Caco-2 (cell line): ENCODE measurements around the gene DROSHA. TPM values are rescaled to one million over a fixed set of nuclear protein-coding genes. Genes with fewer than 3 reads are reported as not detected.
"Not testable (repeated sequence)": the region's sequence is repeated elsewhere in the genome, so short reads cannot be mapped to it uniquely, and the experiment has no call there.

Source experiments
- BruUV-seq: library from RNA; stranded (reverse); fragments of 400-500 nt; replicated peaks from 2 replicates; lab custom pipeline; 2021; lab: Mats Ljungman, UMichigan
- CTCF ChIA-PET: fragments of 300-600 bp; sonication (Branson Sonifier 250); formaldehyde crosslinking; loops from one replicate; lab custom pipeline; 2022; ENCODE audit warnings: antibody characterized with exemption; lab: Charles Lee
- POLR2A ChIA-PET: fragments of 300-600 bp; sonication (Branson Sonifier 250); formaldehyde crosslinking; loops from one replicate; lab custom pipeline; 2022; ENCODE audit warnings: antibody characterized with exemption; lab: Charles Lee
- DNase-seq, 2 experiments: peaks; one replicate each; pipeline versions ENCODE4 v3.0.0 to v3.0.0-alpha.2; 2020 to 2022
- H3K27me3 ChIP-seq: replicated peaks from 2 replicates; pipeline ENCODE4 v1.6.0; 2011; ENCODE audit warnings: low read length; ENCODE audit not compliant: control insufficient read depth, insufficient read depth
- H3K36me3 ChIP-seq: 2 replicates; pipeline ENCODE4 v1.5.1; 2011; ENCODE audit warnings: low read length; ENCODE audit not compliant: control insufficient read depth, insufficient read depth
- H3K4me1 ChIP-seq: fragments of 250-450 bp; sonication (Bioruptor Pico); 2 replicates; pipeline ENCODE4 v1.5.1; 2020; ENCODE audit warnings: mild to moderate bottlenecking
- H3K4me3 ChIP-seq: 2 replicates; pipeline ENCODE4 v1.5.1; 2011; ENCODE audit warnings: low read depth, mild to moderate bottlenecking, control low read depth, low read length
- H3K9me3 ChIP-seq: fragments of 250-450 bp; sonication (Bioruptor Pico); 2 replicates; pipeline ENCODE4 v1.5.1; 2020; ENCODE audit warnings: mild to moderate bottlenecking, moderate library complexity
- H3K27ac Mint-ChIP-seq: one replicate; pipeline ENCODE4 v1.8.0; 2022; ENCODE audit warnings: mixed read lengths; ENCODE audit not compliant: unreplicated experiment
- H3K27me3 Mint-ChIP-seq: one replicate; pipeline ENCODE4 v1.8.0; 2022; ENCODE audit warnings: mixed read lengths; ENCODE audit not compliant: insufficient read depth, unreplicated experiment
- H3K36me3 Mint-ChIP-seq: one replicate; pipeline ENCODE4 v1.8.0; 2022; ENCODE audit warnings: mild to moderate bottlenecking, mixed read lengths; ENCODE audit not compliant: insufficient read depth, unreplicated experiment
- H3K4me1 Mint-ChIP-seq: one replicate; pipeline ENCODE4 v1.8.0; 2022; ENCODE audit warnings: low read depth, mixed read lengths; ENCODE audit not compliant: unreplicated experiment
- H3K4me3 Mint-ChIP-seq: one replicate; pipeline ENCODE4 v1.8.0; 2022; ENCODE audit warnings: mild to moderate bottlenecking, moderate library complexity, mixed read lengths; ENCODE audit not compliant: unreplicated experiment
- H3K9me3 Mint-ChIP-seq: one replicate; pipeline ENCODE4 v1.8.0; 2022; ENCODE audit warnings: mixed read lengths; ENCODE audit not compliant: unreplicated experiment
- intact Hi-C: fragments of 100-400 bp; cut with micrococcal nuclease; formaldehyde crosslinking; loops from one replicate; pipeline ENCODE4 v1.10.0; 2022; ENCODE audit not compliant: unreplicated experiment
- total RNA-seq: library from RNA; stranded (reverse); gene quantifications from 2 replicates; pipeline ENCODE4 v1.2.3, GENCODE V29; 2022
- TF ChIP-seq, protein P1 (sequence below), 2 experiments: fragments of 200-600 bp in 1 of 2; IDR thresholded peaks; 1 replicate in 1 of 2; 2 replicates in 1 of 2; pipeline versions ENCODE4 v1.5.1 to v1.8.0; 2011 to 2022; ENCODE audit warnings: antibody characterized with exemption in 1 of 2, control low read depth in 1 of 2, inconsistent platforms in 1 of 2, low read depth in 1 of 2, low read length in 1 of 2, mild to moderate bottlenecking in 1 of 2, moderate library complexity in 1 of 2; ENCODE audit not compliant: insufficient read depth in 1 of 2, severe bottlenecking in 1 of 2, unreplicated experiment in 1 of 2

The DROSHA gene
- total RNA-seq, 1 experiment from 2014 or later: 88.4 TPM

GRCh38 chr5:31364881-31365636, 166.8 kb downstream of the DROSHA start:
- H3K4me1 ChIP-seq: no peaks in the 10 kb centered on the region
- H3K4me1 Mint-ChIP-seq: no peaks in the 10 kb centered on the region
- no peaks in the 10 kb centered on the region for H3K9me3 Mint-ChIP-seq
- H3K36me3 Mint-ChIP-seq: no peaks in the 10 kb centered on the region
- intact Hi-C loops: no loop called here
- H3K27ac Mint-ChIP-seq: no peak overlapping the region
- H3K27me3 Mint-ChIP-seq: peaks cover 9% of the 10 kb centered on the region
- TF ChIP-seq, protein P1, sequence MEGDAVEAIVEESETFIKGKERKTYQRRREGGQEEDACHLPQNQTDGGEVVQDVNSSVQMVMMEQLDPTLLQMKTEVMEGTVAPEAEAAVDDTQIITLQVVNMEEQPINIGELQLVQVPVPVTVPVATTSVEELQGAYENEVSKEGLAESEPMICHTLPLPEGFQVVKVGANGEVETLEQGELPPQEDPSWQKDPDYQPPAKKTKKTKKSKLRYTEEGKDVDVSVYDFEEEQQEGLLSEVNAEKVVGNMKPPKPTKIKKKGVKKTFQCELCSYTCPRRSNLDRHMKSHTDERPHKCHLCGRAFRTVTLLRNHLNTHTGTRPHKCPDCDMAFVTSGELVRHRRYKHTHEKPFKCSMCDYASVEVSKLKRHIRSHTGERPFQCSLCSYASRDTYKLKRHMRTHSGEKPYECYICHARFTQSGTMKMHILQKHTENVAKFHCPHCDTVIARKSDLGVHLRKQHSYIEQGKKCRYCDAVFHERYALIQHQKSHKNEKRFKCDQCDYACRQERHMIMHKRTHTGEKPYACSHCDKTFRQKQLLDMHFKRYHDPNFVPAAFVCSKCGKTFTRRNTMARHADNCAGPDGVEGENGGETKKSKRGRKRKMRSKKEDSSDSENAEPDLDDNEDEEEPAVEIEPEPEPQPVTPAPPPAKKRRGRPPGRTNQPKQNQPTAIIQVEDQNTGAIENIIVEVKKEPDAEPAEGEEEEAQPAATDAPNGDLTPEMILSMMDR (IDR thresholded peaks at IDR 0.05; ENCODE audit: insufficient read depth in 1 of 2, low read depth in 1 of 2, low read length in 1 of 2, severe bottlenecking in 1 of 2, unreplicated experiment in 1 of 2): no peak
- no peak overlapping the region for H3K4me3 ChIP-seq
- POLR2A ChIA-PET: no interaction called here
- DNase-seq: no peak
- H3K9me3 ChIP-seq: no peaks in the 10 kb centered on the region
- no peaks in the 10 kb centered on the region for H3K36me3 ChIP-seq
- H3K27me3 ChIP-seq: no peaks in the 10 kb centered on the region
- CTCF ChIA-PET: no interaction called here
- no peak overlapping the region for H3K4me3 Mint-ChIP-seq
- BruUV-seq: no TSS peak

GRCh38 chr5:31362931-31363568, 168.8 kb downstream of the DROSHA start:
- DNase-seq: no peak
- Mint-ChIP-seq H3K4me3 (no peak overlapping the region), H3K27me3 (peaks cover 2% of the 10 kb centered on the region), H3K9me3 (no peaks in the 10 kb centered on the region), H3K27ac (no peak overlapping the region), H3K4me1 (no peaks in the 10 kb centered on the region), H3K36me3 (no peaks in the 10 kb centered on the region)
- H3K4me1 ChIP-seq: no peaks in the 10 kb centered on the region
- H3K4me3 ChIP-seq: no peak overlapping the region
- no TSS peak for BruUV-seq
- H3K27me3 ChIP-seq: no peaks in the 10 kb centered on the region
- CTCF ChIA-PET: no interaction called here
- H3K36me3 ChIP-seq: no peaks in the 10 kb centered on the region
- POLR2A ChIA-PET: no interaction called here
- TF ChIP-seq, protein P1 (IDR thresholded peaks at IDR 0.05; ENCODE audit: insufficient read depth in 1 of 2, low read depth in 1 of 2, low read length in 1 of 2, severe bottlenecking in 1 of 2, unreplicated experiment in 1 of 2): no peak
- H3K9me3 ChIP-seq: no peaks in the 10 kb centered on the region
- intact Hi-C loops: no loop called here

GRCh38 chr5:31362529-31362900, 169.4 kb downstream of the DROSHA start:
- Mint-ChIP-seq H3K9me3 (no peaks in the 10 kb centered on the region), H3K36me3 (no peaks in the 10 kb centered on the region), H3K27me3 (peaks cover 5% of the 10 kb centered on the region), H3K27ac (no peak overlapping the region), H3K4me1 (no peaks in the 10 kb centered on the region), H3K4me3 (no peak overlapping the region)
- no peak overlapping the region for H3K4me3 ChIP-seq
- ChIA-PET POLR2A (no interaction called here), CTCF (no interaction called here)
- no peaks in the 10 kb centered on the region for H3K36me3 ChIP-seq
- no peaks in the 10 kb centered on the region for H3K27me3 ChIP-seq
- intact Hi-C loops: no loop called here
- H3K9me3 ChIP-seq: no peaks in the 10 kb centered on the region
- DNase-seq: no peak
- no peaks in the 10 kb centered on the region for H3K4me1 ChIP-seq
- TF ChIP-seq, protein P1 (IDR thresholded peaks at IDR 0.05; ENCODE audit: insufficient read depth in 1 of 2, low read depth in 1 of 2, low read length in 1 of 2, severe bottlenecking in 1 of 2, unreplicated experiment in 1 of 2): no peak
- BruUV-seq: no TSS peak

- H3K27me3 Mint-ChIP-seq, H3K36me3 ChIP-seq, H3K36me3 Mint-ChIP-seq, H3K4me1 ChIP-seq, H3K9me3 Mint-ChIP-seq, H3K9me3 ChIP-seq, intact Hi-C loops, POLR2A ChIA-PET, H3K27me3 ChIP-seq, H3K4me3 ChIP-seq, DNase-seq, H3K4me3 Mint-ChIP-seq, BruUV-seq, CTCF ChIA-PET, H3K27ac Mint-ChIP-seq, H3K4me1 Mint-ChIP-seq: not testable (repeated sequence)
Measured at GRCh38 chr5:31361704-31362528, 170.0 kb downstream of the DROSHA start.
